Left lung (tissue), 10 donors: ENCODE results near the gene CORO7. TPM values are rescaled to one million over a fixed set of nuclear protein-coding genes. Genes with fewer than 3 reads are reported as not detected.

Source experiments
- ATAC-seq: fragments of 200-7000 bp; cut with Tn5 transposase; one replicate; pipeline ENCODE4 v1.9.1; 2020; ENCODE audit warnings: moderate library complexity
- DNase-seq, 4 donors: peaks; one replicate each; pipeline ENCODE4 v3.0.0-alpha.2; 2013 to 2020
- H3K27ac ChIP-seq, 2 donors: fragments of 200-600 bp; sonication (generic) in 1 of 2; one replicate each; pipeline versions ENCODE4 v1.5.0 to v1.8.0; 2020 to 2021
- H3K27me3 ChIP-seq, 2 donors: fragments of 200-600 bp; sonication (generic) in 1 of 2; one replicate each; pipeline versions ENCODE4 v1.5.0 to v1.8.0; 2020 to 2021
- H3K36me3 ChIP-seq, 2 donors: fragments of 200-600 bp; sonication (generic) in 1 of 2; one replicate each; pipeline versions ENCODE4 v1.5.0 to v1.8.0; 2020 to 2021
- H3K4me1 ChIP-seq, 2 donors: fragments of 200-600 bp; one replicate each; pipeline ENCODE4 v1.8.0; 2021
- H3K4me3 ChIP-seq, 2 donors: fragments of 200-600 bp; sonication (generic) in 1 of 2; one replicate each; pipeline versions ENCODE4 v1.5.0 to v1.8.0; 2020 to 2021; ENCODE audit warnings: mild to moderate bottlenecking in 1 of 2
- H3K9me3 ChIP-seq, 2 donors: fragments of 200-600 bp; sonication (generic) in 1 of 2; one replicate each; pipeline versions ENCODE4 v1.5.0 to v1.8.0; 2020 to 2021
- CTCF ChIP-seq, 2 donors: fragments of 200-600 bp; sonication (generic) in 1 of 2; IDR thresholded peaks; one replicate each; pipeline versions ENCODE4 v1.5.0 to v1.8.0; 2021; ENCODE audit warnings: antibody characterized with exemption in 2 of 2
- intact Hi-C, 2 donors: fragments of 100-400 bp; cut with DNase I; formaldehyde crosslinking; loops; one replicate each; pipeline versions ENCODE4 v1.11.2 to v1.14.2; 2022
- polyA plus RNA-seq, 6 donors: library from polyadenylated mRNA; unstranded; fragments of 120-200 nt; gene quantifications; one replicate each; pipeline ENCODE4 v1.2.1, GENCODE V29; 2013; ENCODE audit not compliant: insufficient read length in 6 of 6
- total RNA-seq, 2 donors: library from RNA; stranded (reverse); fragmentation: NEBNext Ultra II Directional; extraction: Animal tissue kit (Norgen Biotek cat#: 25700); gene quantifications; one replicate each; pipeline ENCODE4 v1.2.1, GENCODE V29; 2021
- donor health status: DM: no; HTN: yes; CAD: no.
- donor health status: DM: no; HTN: no; CAD: no.

CORO7 gene
- total and polyA plus RNA-seq, 8 donors, result 15.7 to 81.7 (median 21.6) TPM

GRCh38 chr16:4373909-4374742, 42.3 kb downstream of the CORO7 start:
- intact Hi-C loops, result no loop called here
- Histone ChIP-seq H3K9me3 (no peaks in the 10 kb centered on the region), H3K4me3 (peak overlapping the region; percentile 50 to 60), H3K27me3 (no peaks in the 10 kb centered on the region), H3K4me1 (peaks cover 57 to 93% of the 10 kb centered on the region in 2 donors), H3K36me3 (peaks cover 0 to 23% of the 10 kb centered on the region in 2 donors), H3K27ac (peak overlapping the region; percentile 73 to 90)
- peak; percentile 28 for ATAC-seq
- TF ChIP-seq CTCF (IDR thresholded peaks at IDR 0.05), result no peak
- DNase-seq, result peak in 3 of 4 donors; percentile 75 to 86 (median 81)

- peaks cover 58 to 97% of the 10 kb centered on the region in 2 donors for H3K4me1 ChIP-seq
- DNase-seq, result no peak
- H3K27ac ChIP-seq, result peak overlapping the region; percentile 73 to 90
- H3K9me3 ChIP-seq, result no peaks in the 10 kb centered on the region
- intact Hi-C loops, result no loop called here
- ATAC-seq, result no peak
- H3K36me3 ChIP-seq, result peaks cover 0 to 16% of the 10 kb centered on the region in 2 donors
- no peak for TF ChIP-seq CTCF (IDR thresholded peaks at IDR 0.05)
- H3K27me3 ChIP-seq, result no peaks in the 10 kb centered on the region
- H3K4me3 ChIP-seq, result peak overlapping the region; percentile 50 to 60
These were observed 43.0 kb downstream of the CORO7 start for GRCh38 chr16:4373356-4373908.

GRCh38 chr16:4372578-4373355, 43.6 kb downstream of the CORO7 start:
- Histone ChIP-seq H3K9me3 (no peaks in the 10 kb centered on the region), H3K4me3 (peak overlapping the region; percentile 50 to 60), H3K27me3 (no peaks in the 10 kb centered on the region), H3K4me1 (peaks cover 58 to 90% of the 10 kb centered on the region in 2 donors), H3K27ac (peak overlapping the region; percentile 73 to 90), H3K36me3 (peaks cover 0 to 14% of the 10 kb centered on the region in 2 donors)
- DNase-seq (no peak), ATAC-seq (no peak)
- intact Hi-C loops, result no loop called here
- no peak for TF ChIP-seq CTCF (IDR thresholded peaks at IDR 0.05)

- no peak for DNase-seq
- peaks cover 58 to 83% of the 10 kb centered on the region in 2 donors for H3K4me1 ChIP-seq
- peaks cover 0 to 15% of the 10 kb centered on the region in 2 donors for H3K36me3 ChIP-seq
- H3K27ac ChIP-seq, result peak overlapping the region; percentile 53 to 90
- TF ChIP-seq CTCF (IDR thresholded peaks at IDR 0.05), result no peak
- no peaks in the 10 kb centered on the region for H3K9me3 ChIP-seq
- H3K4me3 ChIP-seq, result peak overlapping the region; percentile 50 to 60
- ATAC-seq, result peak; percentile 1
- no peaks in the 10 kb centered on the region for H3K27me3 ChIP-seq
- intact Hi-C loops, result no loop called here
These were observed 44.3 kb downstream of the CORO7 start for GRCh38 chr16:4372001-4372577.
